MV-4-11 (cell line): ENCODE results near the gene SRSF8.
"Not testable (repeated sequence)": the region's sequence is repeated elsewhere in the genome, so short reads cannot be mapped to it uniquely, and the experiment has no call there.

Experiments
- DNase-seq: peaks from one replicate; lab custom pipeline; 2025; lab: John Stamatoyannopoulos, UW

Gene SRSF8

GRCh38 chr11:95066716-95067038, at the start of gene SRSF8:
Gene SRSF8 (plus strand): TSS chr11:95066919. CDS start chr11:95067227, 308 bp downstream.
- DNase-seq: no peak

- not testable (repeated sequence) for DNase-seq
Measured at GRCh38 chr11:95021468-95021867, 45.3 kb upstream of the SRSF8 start.

GRCh38 chr11:95024958-95025357, 41.8 kb upstream of the SRSF8 start, which contains the start of gene KDM4E:
Gene KDM4E (plus strand): TSS chr11:95025258. CDS start chr11:95025558, 300 bp downstream.
- no peak for DNase-seq

GRCh38 chr11:95025594-95025993, 41.1 kb upstream of the SRSF8 start:
- not testable (repeated sequence) for DNase-seq

GRCh38 chr11:95028357-95028756, 38.4 kb upstream of the SRSF8 start:
- no peak for DNase-seq

GRCh38 chr11:95033051-95033450, 33.7 kb upstream of the SRSF8 start:
- DNase-seq: no peak

- DNase-seq: no peak
Measured at GRCh38 chr11:95035316-95035715, 31.4 kb upstream of the SRSF8 start.

- DNase-seq: not testable (repeated sequence)
Measured at GRCh38 chr11:95037356-95038035, 29.2 kb upstream of the SRSF8 start.

GRCh38 chr11:95042239-95042638, 24.5 kb upstream of the SRSF8 start:
- no peak for DNase-seq

- DNase-seq: no peak
Measured at GRCh38 chr11:95042906-95043305, 23.8 kb upstream of the SRSF8 start.

- DNase-seq: no peak
Measured at GRCh38 chr11:95044010-95044409, 22.7 kb upstream of the SRSF8 start.

GRCh38 chr11:95045812-95046211, 20.9 kb upstream of the SRSF8 start:
- DNase-seq: no peak

- not testable (repeated sequence) for DNase-seq
Measured at GRCh38 chr11:95049122-95049521, 17.6 kb upstream of the SRSF8 start, which contains the start of gene KDM4F. Gene KDM4F (plus strand): TSS chr11:95049422.

GRCh38 chr11:95050595-95051202, 16.0 kb upstream of the SRSF8 start:
- no peak for DNase-seq

GRCh38 chr11:95054356-95054755, 12.4 kb upstream of the SRSF8 start:
- DNase-seq: no peak

- DNase-seq: no peak
Measured at GRCh38 chr11:95055283-95055897, 11.3 kb upstream of the SRSF8 start.

- DNase-seq: no peak
Measured at GRCh38 chr11:95057959-95058358, 8.8 kb upstream of the SRSF8 start.

GRCh38 chr11:95058621-95059020, 8.1 kb upstream of the SRSF8 start:
- no peak for DNase-seq

- no peak for DNase-seq
Measured at GRCh38 chr11:95059046-95059445, 7.7 kb upstream of the SRSF8 start.

- no peak for DNase-seq
Measured at GRCh38 chr11:95065336-95065735, 1.4 kb upstream of the SRSF8 start.

GRCh38 chr11:95067039-95067840, 521 bp downstream of the SRSF8 start:
- peak; percentile 54 for DNase-seq

- no peak for DNase-seq
Measured at GRCh38 chr11:95067841-95068219, 1.1 kb downstream of the SRSF8 start.
